Testis (tissue), 3 donors: ENCODE measurements around the gene LRP1. TPM values are rescaled to one million over a fixed set of nuclear protein-coding genes. Genes with fewer than 3 reads are reported as not detected.
A peak's percentile ranks its signal among the peaks of the same experiment; 100 is the strongest.

Source experiments
- DNase-seq: peaks from one replicate; pipeline ENCODE4 v3.0.0-alpha.2; 2019
- H3K27ac ChIP-seq, 2 donors: fragments of 200-600 bp; sonication (generic); one replicate each; pipeline ENCODE4 v1.5.1; 2019
- H3K27me3 ChIP-seq: fragments of 200-600 bp; sonication (generic); one replicate; pipeline ENCODE4 v1.5.1; 2019
- H3K36me3 ChIP-seq: fragments of 200-600 bp; sonication (generic); one replicate; pipeline ENCODE4 v1.5.1; 2017; ENCODE audit warnings: low read depth; ENCODE audit errors: missing control alignments
- H3K4me1 ChIP-seq: fragments of 200-600 bp; sonication (generic); one replicate; pipeline ENCODE4 v1.5.1; 2019
- H3K4me3 ChIP-seq, 2 donors: fragments of 200-600 bp; sonication (generic); one replicate each; pipeline ENCODE4 v1.5.1; 2017 to 2019
- H3K9me3 ChIP-seq: fragments of 200-600 bp; sonication (generic); one replicate; pipeline ENCODE4 v1.5.1; 2017
- POLR2A ChIP-seq: fragments of 450-650 bp; IDR thresholded peaks from one replicate; pipeline ENCODE4 v1.6.1; 2017; ENCODE audit warnings: antibody characterized with exemption, mild to moderate bottlenecking, moderate library complexity
- WGBS, 2 donors: methylation state at CpG; one replicate each; pipeline ENCODE4 v1.1.5; 2018; 5-methylcytosine and 5-hydroxymethylcytosine counted together
- intact Hi-C: fragments of 100-400 bp; cut with DNase I; formaldehyde crosslinking; loops from one replicate; pipeline ENCODE4 v1.15.1; 2023; ENCODE audit warnings: low total_unique reads
- polyA plus RNA-seq: library from polyadenylated mRNA; stranded (reverse); fragments of 350-450 nt; fragmentation: Illumina TruSeq; extraction: RNeasy Lipid Tissue Mini Kit (QIAGEN cat#74804); gene quantifications from one replicate; pipeline ENCODE4 v1.2.3, GENCODE V29; 2014; ENCODE audit warnings: low read depth, low replicate concordance; ENCODE audit not compliant: insufficient read depth
- total RNA-seq, 2 donors: library from RNA; depleted of rRNA; stranded (reverse); fragments of >200 nt; gene quantifications; one replicate each; pipeline ENCODE4 v1.2.3, GENCODE V29; 2016
- TF ChIP-seq, protein P1 (sequence below), 3 experiments: fragments of 450-650 bp in 2 of 3; fragments of 200-600 bp in 1 of 3; sonication (generic) in 1 of 3; IDR thresholded peaks; one replicate each; pipeline ENCODE4 v1.5.1; 2016 to 2019; ENCODE audit warnings: antibody characterized with exemption in 3 of 3, mild to moderate bottlenecking in 2 of 3, moderate library complexity in 1 of 3

LRP1 gene
- total and polyA plus RNA-seq, 3 donors from 2014 or later = 82.4 to 200 (median 135) TPM

DNA sequence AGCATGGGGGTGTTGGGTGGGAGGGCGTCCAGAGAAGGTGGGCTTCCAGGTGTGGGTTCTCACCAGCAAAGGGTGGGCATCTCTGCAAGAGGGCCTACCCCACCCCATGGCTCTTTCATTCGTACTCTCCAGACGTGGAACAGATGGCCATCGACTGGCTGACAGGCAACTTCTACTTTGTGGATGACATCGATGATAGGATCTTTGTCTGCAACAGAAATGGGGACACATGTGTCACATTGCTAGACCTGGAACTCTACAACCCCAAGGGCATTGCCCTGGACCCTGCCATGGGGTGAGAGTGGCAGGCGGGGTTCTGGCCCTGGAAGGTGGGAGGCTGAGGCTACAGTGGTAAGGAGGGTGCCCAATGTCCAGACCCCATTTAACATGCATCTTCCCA, 25.8 kb downstream of the LRP1 start:
- WGBS, 2 donors = 90 to 96% methylated on average over 6 of the region's 6 CpGs
- Histone ChIP-seq H3K4me3 (no peak overlapping the region), H3K9me3 (no peaks in the 10 kb centered on the region), H3K36me3 (no peaks in the 10 kb centered on the region), H3K27me3 (no peaks in the 10 kb centered on the region), H3K4me1 (peaks cover 56% of the 10 kb centered on the region), H3K27ac (no peak overlapping the region)
- DNase-seq = no peak
- TF ChIP-seq, protein P1, sequence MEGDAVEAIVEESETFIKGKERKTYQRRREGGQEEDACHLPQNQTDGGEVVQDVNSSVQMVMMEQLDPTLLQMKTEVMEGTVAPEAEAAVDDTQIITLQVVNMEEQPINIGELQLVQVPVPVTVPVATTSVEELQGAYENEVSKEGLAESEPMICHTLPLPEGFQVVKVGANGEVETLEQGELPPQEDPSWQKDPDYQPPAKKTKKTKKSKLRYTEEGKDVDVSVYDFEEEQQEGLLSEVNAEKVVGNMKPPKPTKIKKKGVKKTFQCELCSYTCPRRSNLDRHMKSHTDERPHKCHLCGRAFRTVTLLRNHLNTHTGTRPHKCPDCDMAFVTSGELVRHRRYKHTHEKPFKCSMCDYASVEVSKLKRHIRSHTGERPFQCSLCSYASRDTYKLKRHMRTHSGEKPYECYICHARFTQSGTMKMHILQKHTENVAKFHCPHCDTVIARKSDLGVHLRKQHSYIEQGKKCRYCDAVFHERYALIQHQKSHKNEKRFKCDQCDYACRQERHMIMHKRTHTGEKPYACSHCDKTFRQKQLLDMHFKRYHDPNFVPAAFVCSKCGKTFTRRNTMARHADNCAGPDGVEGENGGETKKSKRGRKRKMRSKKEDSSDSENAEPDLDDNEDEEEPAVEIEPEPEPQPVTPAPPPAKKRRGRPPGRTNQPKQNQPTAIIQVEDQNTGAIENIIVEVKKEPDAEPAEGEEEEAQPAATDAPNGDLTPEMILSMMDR (IDR thresholded peaks at IDR 0.05) = no peak
- no peak for TF ChIP-seq POLR2A
- intact Hi-C loops = no loop called here

- H3K9me3 ChIP-seq = no peaks in the 10 kb centered on the region
- TF ChIP-seq, protein P1 (IDR thresholded peaks at IDR 0.05) = no peak
- TF ChIP-seq POLR2A = no peak
- 86 to 94% methylated on average over 5 of the region's 5 CpGs for WGBS, 2 donors
- H3K36me3 ChIP-seq = no peaks in the 10 kb centered on the region
- H3K4me3 ChIP-seq = no peak overlapping the region
- H3K4me1 ChIP-seq = peaks cover 48% of the 10 kb centered on the region
- intact Hi-C loops = no loop called here
- no peak for DNase-seq
- H3K27ac ChIP-seq = no peak overlapping the region
- H3K27me3 ChIP-seq = no peaks in the 10 kb centered on the region
Observed at GRCh38 chr12:57154804-57155434, 26.6 kb downstream of the LRP1 start.

- Histone ChIP-seq H3K4me1 (peaks cover 28% of the 10 kb centered on the region), H3K27me3 (no peaks in the 10 kb centered on the region), H3K9me3 (no peaks in the 10 kb centered on the region), H3K36me3 (no peaks in the 10 kb centered on the region), H3K27ac (peak overlapping the region in 1 of 2 donors; percentile 30), H3K4me3 (no peak overlapping the region)
- intact Hi-C loops = no loop called here
- DNase-seq = no peak
- no peak for TF ChIP-seq POLR2A
- TF ChIP-seq, protein P1 (IDR thresholded peaks at IDR 0.05) = no peak
- WGBS, 2 donors = 95 to 96% methylated on average over 8 to 16 of the region's 16 CpGs
Observed at GRCh38 chr12:57156701-57157403, 28.6 kb downstream of the LRP1 start.

- H3K4me1 ChIP-seq = peaks cover 20% of the 10 kb centered on the region
- 83 to 85% methylated on average over 5 of the region's 5 CpGs for WGBS, 2 donors
- TF ChIP-seq POLR2A = no peak
- TF ChIP-seq, protein P1 (IDR thresholded peaks at IDR 0.05) = no peak
- intact Hi-C loops = no loop called here
- H3K4me3 ChIP-seq = no peak overlapping the region
- H3K27ac ChIP-seq = peak overlapping the region in 1 of 2 donors; percentile 24
- no peak for DNase-seq
- no peaks in the 10 kb centered on the region for H3K36me3 ChIP-seq
- H3K9me3 ChIP-seq = no peaks in the 10 kb centered on the region
- H3K27me3 ChIP-seq = no peaks in the 10 kb centered on the region
Observed at GRCh38 chr12:57157588-57158173, 29.4 kb downstream of the LRP1 start.
